GM18870 (cell line): Measurements from ENCODE around the gene CALHM1.
"Not testable (repeated sequence)": the region's sequence is repeated elsewhere in the genome, so short reads cannot be mapped to it uniquely, and the experiment has no call there.

ENCODE experiments used
- ATAC-seq: cut with Tn5 transposase; IDR thresholded peaks from one replicate; pipeline ENCODE4 v1.9.1; 2021; ENCODE audit warnings: moderate library complexity; ENCODE audit not compliant: unreplicated experiment

The CALHM1 gene

DNA sequence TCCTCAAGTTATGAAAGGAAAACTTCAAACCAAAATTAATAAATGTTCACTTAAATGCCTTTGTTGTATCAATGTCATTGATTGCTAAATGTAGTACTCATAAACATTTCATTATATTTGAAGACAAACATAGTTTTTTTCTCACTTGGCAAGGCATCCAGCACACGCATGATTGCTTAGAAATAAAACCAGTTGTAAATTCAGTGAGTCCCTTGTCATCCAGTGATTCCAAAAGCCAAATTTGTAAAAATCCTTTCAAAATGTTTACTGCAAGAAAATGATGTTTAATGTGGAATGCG lies 28.7 kb upstream of the CALHM1 start:
- ATAC-seq, result no peak

DNA sequence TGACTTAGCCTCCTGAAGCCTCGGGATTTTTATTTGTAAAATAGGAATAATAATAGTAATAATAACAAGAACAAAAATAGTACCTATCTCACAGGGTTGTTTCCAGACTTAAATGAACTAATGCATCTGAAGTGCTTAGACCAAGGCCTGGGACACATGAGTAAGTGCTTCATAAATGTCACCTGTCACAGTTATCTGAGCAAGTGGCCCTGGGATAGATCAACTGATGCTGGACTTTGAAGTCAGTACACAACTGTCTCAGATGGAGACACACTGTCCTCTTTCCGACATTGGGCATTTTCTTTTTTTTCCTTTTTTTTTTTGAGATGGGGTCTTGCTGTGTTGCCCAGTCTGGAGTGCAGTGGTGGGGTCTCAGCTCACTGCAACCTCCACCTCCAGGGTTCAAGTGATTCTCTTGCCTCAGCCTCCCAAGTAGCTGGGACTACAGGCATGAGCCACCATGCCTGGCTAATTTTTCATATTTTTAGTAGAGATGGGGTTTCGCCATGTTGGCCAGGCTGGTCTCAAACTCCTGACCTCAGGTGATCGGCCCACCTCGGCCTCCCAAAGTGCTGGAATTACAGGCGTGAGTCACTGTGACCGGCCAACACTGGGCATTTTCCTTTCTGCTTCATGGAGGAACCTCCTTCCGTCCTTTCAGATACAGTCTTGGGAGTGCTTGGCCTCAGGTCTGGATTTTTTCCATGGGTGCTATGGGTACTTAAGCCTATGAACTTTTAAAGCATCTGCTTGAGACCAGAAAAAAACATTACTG lies 28.1 kb upstream of the CALHM1 start:
- ATAC-seq, result not testable (repeated sequence)

DNA sequence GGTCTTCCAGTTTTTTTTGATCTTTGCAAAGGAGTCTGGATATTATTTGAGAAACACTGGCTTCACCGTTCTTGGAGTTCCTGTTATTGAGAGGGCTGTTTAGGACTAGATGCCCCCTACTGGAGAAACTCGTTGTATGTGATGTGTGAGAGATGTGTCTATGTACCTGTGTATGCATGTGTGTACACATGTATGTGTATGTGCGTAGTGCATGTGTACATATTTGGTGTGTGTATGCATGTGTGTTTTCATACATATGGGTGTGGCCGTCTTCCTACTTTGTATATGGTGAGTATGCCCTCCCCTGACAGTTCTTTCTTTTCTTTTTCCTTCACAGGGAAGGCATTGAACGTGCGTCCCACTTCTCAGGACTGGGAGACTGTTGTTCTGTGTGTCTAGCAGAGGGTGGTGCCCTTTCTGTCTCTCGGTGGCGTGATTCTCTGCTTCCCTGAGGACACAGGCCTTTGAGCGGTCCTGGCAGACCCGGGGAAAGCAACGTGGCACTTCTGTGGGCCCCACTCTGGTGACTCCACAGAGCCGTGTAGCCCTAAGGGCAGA lies 23.4 kb upstream of the CALHM1 start:
- ATAC-seq, result no peak

DNA sequence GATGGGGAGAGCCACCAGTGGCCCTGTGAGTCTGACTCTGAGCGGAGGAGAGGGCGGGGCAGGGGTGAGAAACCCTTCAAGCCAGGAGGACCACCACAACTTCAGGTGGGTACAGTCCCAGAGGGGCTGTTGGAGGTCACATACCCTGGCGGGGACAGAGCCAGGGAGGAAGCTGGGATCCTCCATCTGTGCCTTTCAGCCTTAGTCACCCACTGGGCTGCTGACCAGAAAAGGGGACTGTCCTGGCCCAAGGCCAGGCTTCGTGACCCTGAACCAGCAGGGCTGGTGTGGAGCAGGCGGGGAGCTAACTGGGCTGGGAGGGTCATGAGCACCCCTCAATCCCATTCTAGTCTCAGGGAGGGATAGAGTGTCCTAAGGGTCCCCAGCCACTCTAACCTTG lies 21.8 kb upstream of the CALHM1 start:
- no peak for ATAC-seq

DNA sequence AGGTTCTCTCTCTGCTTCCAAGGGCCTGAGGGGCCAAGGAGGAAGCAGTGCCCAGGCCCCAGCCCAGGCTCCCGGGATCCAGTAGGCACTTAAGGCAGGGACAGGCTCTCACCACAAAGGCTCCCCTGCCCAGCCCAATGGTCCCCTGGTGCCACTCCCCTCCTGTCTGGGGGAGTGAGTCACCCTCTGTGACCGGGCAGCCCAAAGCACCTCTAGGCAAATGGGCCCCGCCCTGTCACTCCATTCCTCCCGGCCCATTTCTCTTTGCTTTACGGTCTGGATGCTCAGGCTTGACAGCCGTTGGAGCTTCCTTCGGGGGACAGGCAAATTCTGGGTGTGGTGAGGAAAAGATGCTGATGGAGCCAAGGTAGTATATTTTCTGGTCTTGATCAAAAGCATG lies 20.4 kb upstream of the CALHM1 start, which contains the start of gene CALHM3:
Gene CALHM3, minus strand, starts transcription at position 106 of the 400 bp plus-strand sequence. CDS start 208 bp downstream, outside the sequence.
- no peak for ATAC-seq

DNA sequence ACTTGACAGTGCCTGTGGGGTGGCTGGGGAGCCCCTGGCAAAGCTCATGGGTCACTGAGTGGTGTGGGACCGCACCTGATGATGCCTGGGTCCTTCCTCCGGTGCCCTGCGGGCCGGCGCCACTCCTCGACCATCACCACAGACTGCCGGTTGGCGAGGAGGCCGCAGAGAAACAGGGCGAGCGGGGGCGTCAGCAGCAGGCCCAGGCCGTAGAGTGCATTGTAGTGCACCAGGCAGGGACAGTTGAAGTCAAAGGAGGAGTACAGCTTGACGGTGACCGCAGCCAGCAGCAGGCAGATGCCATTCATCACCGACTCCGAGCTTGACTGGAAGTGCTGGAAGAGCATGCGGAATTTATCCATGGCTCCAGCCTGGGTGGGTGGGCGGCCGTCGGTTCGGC lies 20.0 kb upstream of the CALHM1 start:
- no peak for ATAC-seq

DNA sequence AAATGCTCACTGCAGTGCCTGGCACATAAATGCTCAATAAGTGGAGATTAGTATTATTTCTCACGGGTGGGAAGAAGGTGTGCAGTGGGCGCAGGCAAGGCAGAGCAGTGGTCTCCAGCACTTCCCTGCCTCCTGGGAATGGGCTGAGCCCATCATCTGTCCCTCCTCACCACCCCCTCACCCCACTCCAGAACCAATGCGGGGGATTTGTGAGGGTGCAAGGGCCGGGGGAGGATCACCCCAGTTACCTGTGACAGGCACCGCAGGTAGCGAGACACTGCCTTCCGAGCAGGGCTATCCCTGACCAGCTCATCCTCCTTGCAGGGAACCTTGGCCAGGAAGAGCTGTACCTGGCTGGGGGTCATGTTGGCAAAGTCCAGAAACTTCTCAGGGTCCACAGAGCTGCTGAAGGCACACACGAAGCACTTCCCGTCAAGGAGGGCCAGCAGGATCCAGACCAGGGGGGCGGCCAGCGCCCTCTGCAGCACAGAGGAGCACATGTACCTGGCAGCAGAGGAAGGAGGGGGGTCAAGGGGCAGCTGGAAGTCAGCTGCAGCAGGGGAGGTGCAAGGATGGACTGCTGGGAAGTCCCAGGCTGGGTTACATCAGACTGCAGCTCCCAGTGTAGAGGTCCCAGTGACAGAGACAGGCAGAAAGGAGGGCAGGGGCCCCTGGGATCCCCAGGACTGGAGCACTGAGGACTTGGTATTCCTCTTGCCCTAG lies 17.5 kb upstream of the CALHM1 start:
- ATAC-seq, result no peak

DNA sequence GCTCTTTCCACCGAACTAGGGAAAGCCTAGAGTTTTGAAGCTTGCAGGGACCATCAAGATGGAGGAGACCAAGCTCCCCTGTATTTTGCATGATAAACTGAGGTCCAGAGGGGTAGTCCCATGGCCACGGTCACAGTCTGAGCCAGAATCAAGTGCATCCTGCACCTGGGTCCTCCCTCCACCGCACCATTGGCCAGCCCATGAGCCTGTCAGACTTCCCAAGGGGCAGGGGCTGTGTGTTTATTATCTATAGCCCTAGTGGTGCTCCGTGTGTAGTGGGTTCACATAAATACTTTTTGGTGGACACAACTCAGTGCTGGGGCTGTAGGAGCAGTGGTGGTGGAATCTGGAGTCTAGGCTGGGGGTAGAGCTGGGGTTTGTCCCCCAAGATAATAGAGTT lies 16.7 kb upstream of the CALHM1 start:
- no peak for ATAC-seq

DNA sequence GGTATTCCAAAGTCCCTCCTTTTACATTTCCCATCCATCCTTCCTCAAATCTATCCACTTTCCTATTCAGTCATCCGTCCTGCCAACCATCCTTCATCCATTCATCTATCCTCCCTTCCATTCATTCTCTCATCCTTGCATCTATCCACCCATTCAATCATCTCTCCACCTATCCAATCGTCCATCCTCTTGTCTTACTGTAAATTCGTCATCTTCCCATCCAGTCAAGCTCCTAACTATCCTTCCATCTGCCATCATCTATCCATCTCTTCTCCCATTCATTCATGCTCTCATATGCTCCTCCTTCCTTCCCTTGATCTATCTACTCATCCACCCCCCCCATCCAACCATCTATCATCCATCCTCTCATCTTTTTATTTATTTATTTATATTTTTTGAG lies 15.4 kb upstream of the CALHM1 start:
- no peak for ATAC-seq

DNA sequence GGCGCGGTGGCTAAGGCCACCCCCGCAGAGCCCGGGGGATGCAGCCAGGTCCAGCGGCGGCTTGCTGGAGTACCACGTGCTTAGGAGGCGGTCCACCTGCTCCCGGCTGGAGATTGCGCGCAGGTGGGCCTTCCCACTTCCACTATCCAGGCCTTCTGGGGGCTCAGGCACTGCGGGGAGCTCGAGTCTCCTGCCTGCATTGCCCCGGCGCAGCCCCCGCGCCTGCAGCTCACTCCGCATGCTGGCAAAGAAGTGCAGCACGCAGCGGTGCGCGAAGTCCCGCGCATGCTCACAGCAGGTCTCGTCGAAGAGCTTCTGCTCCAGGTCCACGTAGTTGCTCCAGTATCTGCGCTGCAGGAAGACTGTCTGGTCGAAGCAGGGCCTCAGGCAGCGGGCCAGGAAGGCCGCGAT lies 14.6 kb upstream of the CALHM1 start:
- no peak for ATAC-seq

DNA sequence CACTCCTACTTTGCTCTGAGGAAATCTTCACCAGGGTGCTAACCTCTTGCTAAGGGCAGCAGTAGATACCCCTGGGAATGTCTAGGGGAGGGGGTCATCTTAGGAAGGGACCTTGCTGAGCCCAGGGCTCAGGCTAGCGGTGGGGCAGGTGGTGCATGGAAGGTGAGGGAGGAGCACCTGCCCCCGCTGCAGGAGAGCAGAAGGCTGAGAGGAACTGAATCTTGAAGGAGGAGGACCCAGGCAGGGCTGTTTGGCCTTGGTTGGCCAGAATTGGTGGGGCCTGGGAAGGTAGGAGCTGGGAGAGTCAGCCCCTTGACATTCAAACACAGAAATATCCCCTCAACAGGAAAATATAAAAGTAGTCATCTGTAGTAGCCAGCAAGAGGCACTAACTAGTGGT lies 13.3 kb upstream of the CALHM1 start:
- ATAC-seq, result no peak

DNA sequence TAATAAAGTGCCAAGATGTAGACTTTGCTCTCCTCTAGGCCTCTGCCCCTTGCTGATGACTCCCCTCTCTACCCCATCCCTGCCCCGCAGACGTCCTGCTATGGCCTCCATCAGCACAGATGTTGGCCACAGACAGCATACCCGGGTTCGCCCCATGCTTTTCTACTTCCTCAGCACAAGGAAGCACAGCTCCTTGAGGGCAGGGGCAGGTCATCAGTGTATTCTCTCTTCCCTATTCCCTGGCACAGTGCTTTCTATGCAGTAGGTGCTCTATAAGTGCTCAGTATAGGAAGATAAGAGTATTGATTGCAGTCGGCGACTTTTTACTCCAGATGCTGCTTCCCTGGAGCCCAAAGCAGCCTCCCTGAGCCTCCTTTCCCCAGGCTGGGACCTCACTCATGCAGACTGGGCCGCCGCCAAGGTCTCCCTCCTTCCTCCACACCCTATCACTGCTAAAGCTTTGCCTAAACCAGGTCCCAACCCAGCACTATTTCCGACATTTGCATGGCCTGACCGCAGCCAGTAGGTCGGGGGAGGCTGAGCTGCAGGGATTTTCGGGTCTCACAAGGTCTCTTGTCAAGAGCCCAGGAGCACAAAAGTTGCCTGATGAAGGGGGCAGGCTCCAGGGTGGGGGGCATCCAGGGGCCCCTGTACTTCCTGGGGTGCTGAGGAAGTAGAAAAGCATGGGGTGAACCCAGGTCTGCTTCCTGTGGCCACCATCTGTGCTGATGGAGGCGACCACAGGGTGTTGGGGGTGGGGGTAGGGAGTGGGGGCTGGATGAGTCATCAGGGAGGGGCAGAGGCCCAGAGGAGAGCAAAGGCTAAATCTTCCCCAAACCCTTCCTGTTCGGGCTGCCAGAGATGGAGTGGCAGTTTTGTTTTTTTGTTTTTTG lies 12.3 kb upstream of the CALHM1 start:
- peak; percentile 77 for ATAC-seq

DNA sequence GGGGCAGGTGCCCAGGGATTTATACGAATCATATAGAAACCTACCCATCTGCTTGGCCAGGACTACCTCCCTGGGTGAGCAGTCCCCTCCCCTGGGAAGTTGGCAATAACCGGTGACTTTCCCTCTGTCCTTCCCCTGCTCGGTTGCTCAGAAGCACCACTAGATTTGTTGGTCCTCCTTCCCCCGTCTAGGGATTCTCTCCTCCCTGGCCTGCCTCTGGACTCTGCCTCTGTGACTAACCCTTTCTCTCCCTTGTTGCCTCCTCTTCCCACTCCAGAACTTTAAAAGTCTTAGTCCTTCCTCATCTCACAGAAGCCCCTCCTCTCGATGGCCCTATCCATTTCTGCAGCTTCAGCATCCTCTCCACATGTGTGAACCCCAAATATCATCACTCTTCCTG lies 10.5 kb upstream of the CALHM1 start:
- ATAC-seq, result no peak

DNA sequence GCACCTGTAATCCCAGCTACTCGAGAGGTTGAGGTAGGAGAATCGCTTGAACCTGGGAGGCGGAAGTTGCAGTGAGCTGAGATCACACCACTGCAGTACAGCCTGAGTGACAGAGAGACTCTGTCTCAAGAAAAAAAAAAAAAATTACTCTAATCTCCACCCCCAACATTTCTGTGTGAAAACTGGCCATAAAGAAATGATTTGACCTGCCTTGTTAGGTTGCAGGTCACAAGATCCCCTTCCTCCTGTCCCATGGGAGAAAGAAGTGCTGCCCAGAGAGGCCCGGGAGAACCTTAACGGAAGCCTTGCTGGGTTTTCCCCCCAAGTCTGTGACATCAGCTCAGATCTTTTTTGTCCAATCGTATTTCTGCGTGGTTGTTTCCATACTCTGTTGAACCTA lies 8.7 kb upstream of the CALHM1 start:
- no peak for ATAC-seq

DNA sequence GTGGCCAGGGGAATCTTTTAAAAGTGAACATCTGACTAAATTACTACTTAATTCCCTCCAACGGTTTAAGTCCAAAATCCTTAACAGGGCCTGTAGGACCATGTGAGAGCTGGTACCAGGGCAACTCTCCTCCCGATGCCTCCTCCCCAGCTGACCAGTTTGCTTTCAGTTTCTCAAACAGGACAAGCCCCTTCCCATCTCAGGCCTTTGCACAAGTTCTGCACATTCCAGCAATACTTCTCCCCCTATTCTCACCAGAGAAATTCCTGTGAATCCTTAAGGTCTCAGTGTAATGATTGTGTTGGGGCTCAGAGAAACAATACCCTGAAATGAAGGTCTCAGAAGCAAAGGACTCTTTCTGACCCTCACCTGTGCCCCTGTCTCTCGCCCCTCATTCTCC lies 8.0 kb upstream of the CALHM1 start:
- no peak for ATAC-seq

DNA sequence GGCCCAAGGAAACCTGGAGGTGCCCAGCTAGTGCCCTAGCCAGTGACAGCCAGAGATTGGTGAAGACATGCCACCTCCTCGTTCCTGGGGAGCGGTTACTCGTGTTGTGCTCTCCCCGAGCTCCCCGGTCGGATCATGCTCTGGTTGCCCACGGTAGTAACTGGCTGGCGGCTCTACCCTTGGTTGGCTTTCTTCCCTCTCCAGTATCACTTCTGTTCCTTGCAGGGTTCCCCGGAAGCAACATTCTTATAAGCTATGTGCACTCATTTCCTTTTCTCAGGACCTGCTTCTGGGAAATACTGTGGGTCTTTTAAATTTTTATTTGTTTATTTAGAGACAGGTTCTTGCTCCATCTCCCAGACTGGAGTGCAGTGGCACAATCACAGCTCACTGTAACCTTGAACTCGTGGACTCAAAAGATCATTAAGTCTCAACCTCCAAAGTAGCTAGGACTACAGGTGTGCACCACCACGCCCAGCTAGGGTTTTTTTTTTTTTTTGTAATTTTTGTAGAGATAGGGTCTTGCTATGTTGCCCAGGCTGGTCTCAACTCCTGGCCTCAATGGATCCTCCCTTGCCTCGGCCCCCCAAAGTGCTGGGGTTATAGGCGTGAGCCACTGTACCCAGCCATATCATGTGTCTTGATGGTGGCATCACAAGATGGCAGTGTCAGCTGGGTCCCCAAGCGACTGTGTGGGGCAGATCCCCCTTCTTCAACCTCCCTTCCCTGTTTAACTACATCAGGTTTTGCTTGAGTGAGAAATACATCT lies 6.9 kb upstream of the CALHM1 start:
- no peak for ATAC-seq

DNA sequence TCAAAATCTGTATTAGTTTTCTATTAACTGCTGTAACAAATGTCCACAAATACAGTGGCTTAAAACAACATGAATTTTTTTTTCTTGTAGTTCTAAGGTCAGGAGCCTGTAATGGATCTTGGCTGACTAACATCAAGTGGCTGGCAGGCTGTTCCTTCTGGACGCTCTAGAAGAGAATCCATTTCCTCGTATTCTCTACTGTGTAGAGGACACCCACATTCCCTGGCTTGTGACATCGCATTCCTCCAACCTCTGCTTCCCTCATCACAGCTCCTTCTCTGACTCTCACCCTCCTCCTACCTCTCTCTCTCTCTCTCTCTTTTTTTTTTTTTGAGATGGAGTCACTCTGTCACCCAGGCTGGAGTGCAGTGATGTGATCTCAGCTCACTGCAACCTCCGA lies 4.8 kb upstream of the CALHM1 start:
- no peak for ATAC-seq

DNA sequence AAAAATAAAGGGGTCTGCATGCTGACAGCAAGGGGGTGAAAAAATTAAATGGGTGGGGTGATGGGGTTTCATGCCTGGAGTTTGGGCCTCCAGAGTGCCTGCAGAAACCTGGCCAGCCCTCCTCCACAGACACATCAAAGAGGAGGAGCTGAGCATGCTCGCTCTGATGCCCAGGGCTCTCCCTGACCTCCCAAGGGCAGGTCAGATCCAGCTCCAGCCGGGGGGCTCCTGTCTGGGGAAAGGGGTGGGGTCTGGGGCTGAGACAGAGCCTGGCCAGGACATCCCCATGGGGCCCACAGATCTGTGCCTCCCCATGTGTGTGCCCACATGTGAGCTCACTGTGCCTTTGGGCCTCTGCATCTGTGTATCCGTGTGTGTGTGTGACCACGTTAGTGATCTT lies 915 bp upstream of the CALHM1 start:
- no peak for ATAC-seq

DNA sequence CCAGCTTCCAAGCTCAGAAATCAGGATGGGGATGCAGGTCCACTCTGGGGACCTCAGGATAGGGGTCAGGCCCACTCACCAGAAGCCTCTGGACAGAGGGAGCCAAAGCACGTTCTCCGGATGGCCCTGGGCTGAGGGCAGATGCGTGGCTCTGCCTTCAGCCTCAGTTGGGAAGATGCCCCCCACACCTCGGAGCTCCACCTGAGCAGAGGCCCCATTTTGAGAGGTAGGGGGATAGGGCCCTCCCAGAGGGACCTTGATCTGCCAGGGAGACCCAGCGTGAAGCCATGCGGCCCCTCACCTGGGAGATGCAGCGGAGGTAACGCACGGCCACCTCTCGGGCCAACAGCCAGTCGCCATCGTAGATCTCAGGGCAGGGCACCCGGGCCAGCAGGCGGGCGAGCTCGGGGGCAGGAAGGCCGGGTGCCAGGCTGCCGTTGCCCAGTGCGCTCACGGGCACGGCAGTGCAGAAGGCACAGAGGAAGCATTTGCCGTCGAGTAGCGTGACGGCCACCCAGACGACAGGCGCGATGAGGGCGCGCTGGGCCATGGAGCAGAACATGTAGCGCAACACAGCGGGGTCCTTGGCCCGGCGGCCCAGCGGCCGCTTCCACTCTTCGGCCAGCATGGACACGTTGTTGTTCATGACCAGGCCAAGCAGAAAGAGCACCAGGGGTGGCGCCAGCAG lies 660 bp downstream of the CALHM1 start:
- no peak for ATAC-seq

DNA sequence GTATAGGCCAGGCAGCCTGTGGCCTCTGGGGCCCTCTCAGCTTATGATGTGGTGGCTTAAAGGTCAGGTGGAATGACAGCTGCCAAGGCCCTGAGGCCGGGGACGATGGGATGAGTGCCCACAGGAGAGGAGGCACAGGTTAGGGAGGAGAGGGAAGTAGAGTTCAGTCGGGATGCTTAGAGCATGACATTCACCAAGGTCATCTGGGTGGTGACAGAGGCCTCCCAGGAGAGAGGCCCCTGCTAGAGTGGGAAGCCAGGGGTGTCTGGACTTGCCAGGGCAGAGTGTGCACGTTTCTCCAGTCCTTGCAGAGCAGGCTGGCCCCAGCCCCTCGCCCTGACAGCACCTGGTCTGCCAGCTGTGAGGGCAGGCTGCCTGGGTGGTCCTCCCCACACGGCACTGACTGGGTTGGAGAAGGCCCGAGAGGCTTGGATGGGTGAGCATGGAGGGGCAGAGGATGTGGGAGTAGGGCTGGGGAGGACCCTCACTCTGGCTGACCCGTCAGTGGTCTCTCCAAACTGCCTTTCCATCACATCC lies 1.5 kb downstream of the CALHM1 start:
- ATAC-seq, result no peak
